DOHH2 (cell line): ENCODE results near the gene KIFC1.

Source experiments
- EZH2phosphoT487 ChIP-seq: fragments of 200-600 bp; sonication (generic); IDR thresholded peaks from 2 replicates; pipeline ENCODE4 v1.6.1; 2017; ENCODE audit warnings: borderline replicate concordance, mild to moderate bottlenecking, antibody characterized with exemption, low read length, moderate library complexity, mixed read lengths
- TF ChIP-seq, protein P1 (sequence below): fragments of 200-600 bp; sonication (generic); IDR thresholded peaks from one replicate; pipeline ENCODE4 v1.5.1; 2014; ENCODE audit warnings: antibody characterized with exemption, mild to moderate bottlenecking, low read depth, low read length; ENCODE audit not compliant: poor library complexity, severe bottlenecking

DNA sequence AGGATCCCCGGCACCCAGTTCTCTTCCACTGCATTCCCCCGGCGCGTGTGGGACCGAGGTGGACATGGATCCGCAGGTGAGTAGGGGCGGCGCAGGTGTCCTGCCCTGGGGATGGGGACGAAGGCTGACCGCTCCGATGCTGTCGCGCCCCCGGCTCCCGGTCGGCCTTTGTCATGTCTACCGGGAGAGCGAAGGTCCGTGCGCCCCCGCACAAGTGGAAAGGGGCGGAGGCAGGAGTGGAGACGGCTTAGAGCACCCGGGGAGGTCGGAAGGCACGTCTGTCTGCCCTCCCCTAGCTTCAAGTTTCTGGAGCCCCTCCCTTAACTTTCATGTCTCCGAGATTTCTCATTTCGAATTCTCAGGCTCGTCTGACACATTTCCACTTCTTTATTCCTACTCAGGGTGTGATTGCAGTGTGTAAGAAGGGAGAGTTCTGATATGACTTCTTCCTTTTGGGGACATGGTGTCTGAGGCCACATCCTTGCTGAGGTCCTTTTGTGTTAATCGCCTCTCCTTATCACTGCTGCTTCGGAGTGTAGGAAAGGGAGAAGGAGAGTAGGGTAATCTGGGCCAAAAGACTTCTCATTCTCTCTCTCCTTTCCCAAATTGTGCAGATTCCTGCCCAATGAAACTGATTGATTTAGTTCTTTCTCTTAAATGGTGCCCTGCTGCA lies 435 bp downstream of the KIFC1 start:
- TF ChIP-seq, protein P1, sequence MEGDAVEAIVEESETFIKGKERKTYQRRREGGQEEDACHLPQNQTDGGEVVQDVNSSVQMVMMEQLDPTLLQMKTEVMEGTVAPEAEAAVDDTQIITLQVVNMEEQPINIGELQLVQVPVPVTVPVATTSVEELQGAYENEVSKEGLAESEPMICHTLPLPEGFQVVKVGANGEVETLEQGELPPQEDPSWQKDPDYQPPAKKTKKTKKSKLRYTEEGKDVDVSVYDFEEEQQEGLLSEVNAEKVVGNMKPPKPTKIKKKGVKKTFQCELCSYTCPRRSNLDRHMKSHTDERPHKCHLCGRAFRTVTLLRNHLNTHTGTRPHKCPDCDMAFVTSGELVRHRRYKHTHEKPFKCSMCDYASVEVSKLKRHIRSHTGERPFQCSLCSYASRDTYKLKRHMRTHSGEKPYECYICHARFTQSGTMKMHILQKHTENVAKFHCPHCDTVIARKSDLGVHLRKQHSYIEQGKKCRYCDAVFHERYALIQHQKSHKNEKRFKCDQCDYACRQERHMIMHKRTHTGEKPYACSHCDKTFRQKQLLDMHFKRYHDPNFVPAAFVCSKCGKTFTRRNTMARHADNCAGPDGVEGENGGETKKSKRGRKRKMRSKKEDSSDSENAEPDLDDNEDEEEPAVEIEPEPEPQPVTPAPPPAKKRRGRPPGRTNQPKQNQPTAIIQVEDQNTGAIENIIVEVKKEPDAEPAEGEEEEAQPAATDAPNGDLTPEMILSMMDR = no peak
- no peak for TF ChIP-seq EZH2phosphoT487
